HG03432 (cell line): ENCODE results near the gene C1QTNF4.
A peak's percentile ranks its signal among the peaks of the same experiment; 100 is the strongest.
"Not testable (repeated sequence)": the region's sequence is repeated elsewhere in the genome, so short reads cannot be mapped to it uniquely, and the experiment has no call there.

Experiments
- ATAC-seq: cut with Tn5 transposase; IDR thresholded peaks from one replicate; pipeline ENCODE4 v1.9.1; 2021; ENCODE audit warnings: mild to moderate bottlenecking, moderate library complexity; ENCODE audit not compliant: unreplicated experiment

The C1QTNF4 gene

GRCh38 chr11:47569646-47570045 lies 24.6 kb downstream of the C1QTNF4 start:
- ATAC-seq = no peak

- ATAC-seq = no peak
These were observed 28.0 kb downstream of the C1QTNF4 start for GRCh38 chr11:47566149-47566698.

- peak; percentile 93 for ATAC-seq
These were observed 28.7 kb downstream of the C1QTNF4 start, which contains the start of gene PTPMT1 for GRCh38 chr11:47565340-47566148. Gene PTPMT1 (plus strand): TSS chr11:47565599. CDS start chr11:47565623, 24 bp downstream.

GRCh38 chr11:47564933-47565339 lies 29.3 kb downstream of the C1QTNF4 start:
- ATAC-seq = no peak

GRCh38 chr11:47564366-47564765 lies 29.8 kb downstream of the C1QTNF4 start:
- ATAC-seq = not testable (repeated sequence)

- not testable (repeated sequence) for ATAC-seq
These were observed 31.8 kb downstream of the C1QTNF4 start for GRCh38 chr11:47562393-47562792.

- no peak for ATAC-seq
These were observed 33.8 kb downstream of the C1QTNF4 start for GRCh38 chr11:47560426-47560825.

- no peak for ATAC-seq
These were observed 35.5 kb downstream of the C1QTNF4 start for GRCh38 chr11:47558695-47559094.

- not testable (repeated sequence) for ATAC-seq
These were observed 37.2 kb downstream of the C1QTNF4 start for GRCh38 chr11:47557004-47557403.

- peak; percentile 22 for ATAC-seq
These were observed 40.8 kb downstream of the C1QTNF4 start for GRCh38 chr11:47553406-47553743.

- peak; percentile 94 for ATAC-seq
These were observed 41.4 kb downstream of the C1QTNF4 start, which contains the start of gene CELF1 for GRCh38 chr11:47552566-47553405. Gene CELF1 (minus strand): TSS chr11:47553132. CDS start chr11:47499523, 53,609 bp downstream.

GRCh38 chr11:47552056-47552565 lies 42.1 kb downstream of the C1QTNF4 start:
- ATAC-seq = peak; percentile 7

- ATAC-seq = no peak
These were observed 43.1 kb downstream of the C1QTNF4 start for GRCh38 chr11:47551086-47551485.

GRCh38 chr11:47550288-47551047 lies 43.7 kb downstream of the C1QTNF4 start:
- no peak for ATAC-seq

GRCh38 chr11:47546274-47546673 lies 47.9 kb downstream of the C1QTNF4 start:
- not testable (repeated sequence) for ATAC-seq

GRCh38 chr11:47545298-47545697 lies 48.9 kb downstream of the C1QTNF4 start:
- no peak for ATAC-seq

GRCh38 chr11:47541070-47541469 lies 53.1 kb downstream of the C1QTNF4 start:
- ATAC-seq = no peak

GRCh38 chr11:47539681-47540039 lies 54.6 kb downstream of the C1QTNF4 start:
- no peak for ATAC-seq
